ENCODE results near the gene TMEM106C. TPM values are rescaled to one million over a fixed set of nuclear protein-coding genes. Genes with fewer than 3 reads are reported as not detected.

Gene TMEM106C
- total and polyA plus RNA-seq, 9 of the 15 experiments (the other 6 are each of a cell fraction or from before 2014, with no cell fraction given), result 37.6 to 183 (median 57.2) TPM

- TF ChIP-seq ZNF316 (IDR thresholded peaks at IDR 0.05) (0 out of 2 replicates have a peak, but pooled peaks have one; percentile 43), CHD2 (IDR thresholded peaks at IDR 0.05; ENCODE audit: low read depth, low read length) (no peak), MTA3 (IDR thresholded peaks at IDR 0.05; ENCODE audit: borderline replicate concordance) (no peak), NELFE (IDR thresholded peaks at IDR 0.05; ENCODE audit: insufficient read depth, insufficient read length) (no peak)
Measured at GRCh38 chr12:47943623-47944340, 19.6 kb upstream of the TMEM106C start (continued).

GRCh38 chr12:47944685-47945340 is 18.6 kb upstream of the TMEM106C start:
- Histone ChIP-seq H3K9me3 (replicated peaks; ENCODE audit: control insufficient read depth, insufficient read depth, low read depth, low read length) (no peaks in the 10 kb centered on the region), H2AFZ (ENCODE audit: low read depth, low read length) (no peak overlapping the region), H3K27me3 (ENCODE audit: control insufficient read depth in 2 of 2, insufficient read depth in 2 of 2, low read length in 2 of 2) (peaks cover 20 to 49% of the 10 kb centered on the region in 2 experiments; a peak in 4 of 5 replicates), H3K36me3 (ENCODE audit: control insufficient read depth, insufficient read depth, low read length) (no peaks in the 10 kb centered on the region), H3K27ac (ENCODE audit: extremely low read depth, low read depth, low read length) (no peak overlapping the region), H3K4me1 (replicated peaks in 1 of 2; ENCODE audit: control insufficient read depth in 2 of 2, insufficient read depth in 2 of 2, low read length in 2 of 2) (peaks cover 0 to 28% of the 10 kb centered on the region in 2 experiments; a peak in 3 of 5 replicates), H3K4me2 (ENCODE audit: insufficient read depth, low read length) (no peak overlapping the region), H3K79me2 (ENCODE audit: control insufficient read depth, insufficient read depth, low read length) (no peaks in the 10 kb centered on the region), H3K4me3 (no peak overlapping the region), H4K20me1 (replicated peaks; ENCODE audit: control insufficient read depth, insufficient read depth, low read length) (no peaks in the 10 kb centered on the region), H3K9ac (ENCODE audit: insufficient read depth in 1 of 2, low read depth in 2 of 2, low read length in 2 of 2) (no peak overlapping the region), H3K9me1 (ENCODE audit: control insufficient read depth, insufficient read depth, low read length) (no peaks in the 10 kb centered on the region)
- intact Hi-C loops (cut with micrococcal nuclease), result loop anchor here (5.0 kb wide), 3 partner anchors 38 to 222 kb away; no protein-coding TSS in a partner anchor
- FAIRE-seq (no peak), ATAC-seq (no peak), DNase-seq (ENCODE audit: extremely low read depth in 1 of 4, low spot score in 3 of 4) (no peak)
- ChIA-PET CTCF (ENCODE audit: low intra/inter-chr PET ratio) (no interaction called here), POLR2A (no interaction called here)
- in situ Hi-C loops (cut with MboI), result loop anchor here (5.0 kb wide), 1 partner anchor 233 kb away; no protein-coding TSS in a partner anchor
- 15% methylated on average over 6 of the region's 6 CpGs for WGBS (ENCODE audit: insufficient coverage, low coverage, missing lambda C conversion rate)
- TF ChIP-seq GTF2F1 (IDR thresholded peaks at IDR 0.05; ENCODE audit: low read depth, low read length) (no peak), ESRRB (CRISPR knock-in tag; IDR thresholded peaks at IDR 0.05; ENCODE audit: borderline replicate concordance) (no peak), HOXB6 (CRISPR knock-in tag; IDR thresholded peaks at IDR 0.05; ENCODE audit: borderline replicate concordance) (no peak), ZC3H11A (IDR thresholded peaks at IDR 0.05; ENCODE audit: low read depth, low read length) (no peak), CC2D1A (IDR thresholded peaks at IDR 0.05) (no peak), CREM (IDR thresholded peaks at IDR 0.05; ENCODE audit: low read depth) (no peak), ZSCAN29 (IDR thresholded peaks at IDR 0.05) (no peak), MAFF (IDR thresholded peaks at IDR 0.05; ENCODE audit: low read length) (no peak), KLF1 (tag; IDR thresholded peaks at IDR 0.05) (no peak)
- BruUV-seq (replicated peaks), result no TSS peak
